Fibroblast of the aortic adventitia (primary cell): ENCODE results near the gene RAB4B. TPM values are rescaled to one million over a fixed set of nuclear protein-coding genes. Genes with fewer than 3 reads are reported as not detected.

ENCODE experiments used
- DNase-seq: peaks from one replicate; pipeline ENCODE4 v3.0.0-alpha.2; 2010; ENCODE audit warnings: low read depth
- H3K4me3 ChIP-seq: 2 replicates; pipeline ENCODE4 v1.5.1; 2011; ENCODE audit warnings: low read depth, mild to moderate bottlenecking, control low read depth, low read length, moderate library complexity
- total RNA-seq: library from RNA; depleted of rRNA; stranded (reverse); fragments of >200 nt; gene quantifications from 2 replicates; pipeline ENCODE4 v1.2.3, GENCODE V29; 2012; ENCODE audit warnings: low replicate concordance
- TF ChIP-seq, protein P1 (sequence below): IDR thresholded peaks from 2 replicates; pipeline ENCODE4 v1.5.1; 2011; ENCODE audit warnings: mild to moderate bottlenecking, low read length, control low read depth, inconsistent platforms; ENCODE audit not compliant: insufficient read depth

The RAB4B gene
- total RNA-seq, 1 donor: 10.1 TPM

DNA sequence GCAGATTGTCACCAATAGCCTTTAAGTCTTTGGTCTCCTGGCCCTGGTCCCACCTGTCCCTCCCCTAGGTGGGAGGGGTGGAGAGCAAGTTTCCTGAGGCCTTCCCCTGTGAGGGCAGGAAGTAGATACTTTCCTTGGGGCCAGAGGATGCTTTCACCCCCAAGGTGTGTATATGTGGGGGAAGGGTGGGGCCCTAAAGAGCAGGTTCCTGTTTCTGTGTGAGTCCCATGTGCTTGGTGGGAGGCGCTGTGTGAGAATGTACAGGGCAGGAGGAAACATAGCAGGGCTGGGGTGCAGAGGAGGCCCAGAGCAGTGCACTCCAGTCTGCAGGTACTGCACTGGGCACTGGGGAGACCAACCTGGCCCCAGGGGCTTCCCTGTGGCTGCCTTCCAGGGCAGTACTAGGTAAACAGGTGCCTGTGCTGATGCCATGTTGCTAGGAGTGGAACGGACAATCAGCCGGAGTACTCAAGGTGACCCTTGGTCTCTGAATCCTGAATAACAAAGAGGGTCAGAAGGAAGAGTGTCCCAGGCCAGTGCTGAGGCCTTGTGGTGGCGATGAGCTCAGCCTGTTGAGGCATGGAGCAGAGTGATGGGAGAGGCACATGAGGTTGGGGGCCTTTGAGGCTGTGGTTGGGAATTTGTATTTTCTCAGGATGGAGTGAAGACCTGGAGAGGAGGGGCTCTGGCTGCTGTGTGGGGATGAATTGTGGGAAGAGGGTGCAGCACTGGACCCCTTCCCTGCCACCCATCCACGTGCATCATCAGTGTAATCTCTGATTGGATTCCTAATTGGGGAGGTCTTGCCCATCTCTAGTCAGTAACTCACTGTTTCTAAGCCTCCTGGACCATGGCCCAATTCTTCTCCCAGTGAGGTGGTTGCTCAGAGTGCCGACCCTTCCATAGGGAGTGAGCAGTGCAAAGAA, 26.1 kb downstream of the RAB4B start:
- TF ChIP-seq, protein P1, sequence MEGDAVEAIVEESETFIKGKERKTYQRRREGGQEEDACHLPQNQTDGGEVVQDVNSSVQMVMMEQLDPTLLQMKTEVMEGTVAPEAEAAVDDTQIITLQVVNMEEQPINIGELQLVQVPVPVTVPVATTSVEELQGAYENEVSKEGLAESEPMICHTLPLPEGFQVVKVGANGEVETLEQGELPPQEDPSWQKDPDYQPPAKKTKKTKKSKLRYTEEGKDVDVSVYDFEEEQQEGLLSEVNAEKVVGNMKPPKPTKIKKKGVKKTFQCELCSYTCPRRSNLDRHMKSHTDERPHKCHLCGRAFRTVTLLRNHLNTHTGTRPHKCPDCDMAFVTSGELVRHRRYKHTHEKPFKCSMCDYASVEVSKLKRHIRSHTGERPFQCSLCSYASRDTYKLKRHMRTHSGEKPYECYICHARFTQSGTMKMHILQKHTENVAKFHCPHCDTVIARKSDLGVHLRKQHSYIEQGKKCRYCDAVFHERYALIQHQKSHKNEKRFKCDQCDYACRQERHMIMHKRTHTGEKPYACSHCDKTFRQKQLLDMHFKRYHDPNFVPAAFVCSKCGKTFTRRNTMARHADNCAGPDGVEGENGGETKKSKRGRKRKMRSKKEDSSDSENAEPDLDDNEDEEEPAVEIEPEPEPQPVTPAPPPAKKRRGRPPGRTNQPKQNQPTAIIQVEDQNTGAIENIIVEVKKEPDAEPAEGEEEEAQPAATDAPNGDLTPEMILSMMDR: no peak

DNA sequence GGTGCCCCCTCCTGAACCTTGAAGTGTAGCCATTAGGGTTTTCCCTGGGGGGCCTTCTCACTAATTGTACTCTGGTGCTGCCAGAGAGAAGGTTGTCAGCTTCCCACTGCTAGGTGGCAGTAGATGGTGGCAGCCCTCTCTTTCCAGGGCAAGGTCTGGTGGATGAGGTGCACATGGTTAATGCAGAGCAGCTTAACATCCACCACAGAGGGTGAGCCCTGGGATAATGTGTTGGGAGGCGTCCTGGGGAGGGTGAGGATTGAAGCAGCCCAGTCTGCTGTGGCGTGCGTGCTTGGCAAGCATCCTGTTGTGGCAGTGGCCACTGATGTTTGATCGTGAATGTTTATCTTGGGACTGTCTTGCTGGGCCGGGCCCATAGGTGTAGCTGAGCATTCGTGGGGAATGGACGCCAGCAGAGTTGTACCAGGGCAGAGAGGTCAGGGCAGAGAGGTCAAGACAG, 26.8 kb downstream of the RAB4B start:
- H3K4me3 ChIP-seq: no peak overlapping the region
- TF ChIP-seq, protein P1: no peak
- no peak for DNase-seq

More for the DNA sequence above, 26.1 kb downstream of the RAB4B start:
- no peak overlapping the region for H3K4me3 ChIP-seq
- DNase-seq: no peak

DNA sequence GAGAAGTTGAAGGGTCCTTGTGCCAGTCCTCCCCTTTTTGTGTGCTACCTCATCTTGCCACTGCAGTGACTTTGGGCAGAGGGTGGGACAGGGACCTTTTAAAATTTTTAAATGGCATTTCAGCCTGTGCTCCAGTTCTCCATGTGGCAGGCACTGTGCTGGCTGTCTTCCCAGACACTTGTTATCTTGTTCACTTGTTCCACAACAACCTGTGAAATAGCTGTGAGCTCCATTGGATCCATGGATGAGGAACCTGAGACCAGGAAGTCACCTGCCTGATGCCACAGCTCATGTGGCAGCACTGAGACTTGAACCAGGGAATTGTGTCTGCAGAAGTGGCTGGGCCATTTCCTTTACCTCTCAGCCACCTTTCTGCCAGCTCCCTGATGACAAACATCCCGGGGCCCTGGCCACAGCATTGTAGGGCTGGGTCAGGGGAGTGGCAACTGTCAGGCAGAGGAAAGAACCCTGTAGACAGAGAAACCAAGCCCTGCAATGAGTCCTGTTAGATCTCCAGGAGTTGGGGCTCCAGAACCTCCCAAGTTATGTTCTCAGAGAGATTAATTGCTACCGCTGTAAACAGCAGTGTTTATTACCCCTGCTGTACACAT, 27.3 kb downstream of the RAB4B start:
- H3K4me3 ChIP-seq: no peak overlapping the region
- no peak for DNase-seq
- TF ChIP-seq, protein P1: no peak

DNA sequence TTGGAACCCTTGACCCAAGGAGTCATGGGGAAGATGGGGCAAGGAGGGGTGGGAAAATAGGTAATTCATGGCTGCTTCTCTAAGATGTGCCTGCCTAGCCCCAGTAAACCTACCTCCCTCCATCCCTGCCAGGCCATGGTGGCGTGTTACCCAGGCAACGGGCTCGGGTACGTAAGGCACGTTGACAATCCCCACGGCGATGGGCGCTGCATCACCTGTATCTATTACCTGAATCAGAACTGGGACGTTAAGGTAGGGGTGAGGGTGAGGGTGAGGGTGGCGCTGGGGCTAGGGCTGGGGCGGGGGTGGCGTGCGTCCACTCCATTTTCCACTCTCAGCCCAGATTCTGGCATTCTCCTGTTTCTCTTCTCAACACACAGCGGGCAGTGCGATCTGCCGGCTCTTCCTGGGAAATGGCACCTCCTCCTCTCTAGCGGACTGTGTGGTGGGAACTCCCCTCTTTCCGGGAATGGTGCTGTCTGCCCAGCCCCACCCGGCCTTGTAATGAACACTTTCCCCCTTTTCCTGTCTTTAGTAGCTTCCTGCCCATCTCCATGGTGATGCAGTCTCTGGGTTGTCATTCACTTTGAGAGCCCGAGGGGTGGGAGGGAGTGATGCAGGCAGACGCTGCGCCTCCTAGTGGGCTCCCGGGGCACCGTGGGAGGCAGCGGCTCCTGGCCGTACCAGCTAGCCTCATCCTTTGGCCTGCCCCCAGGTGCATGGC, 28.5 kb downstream of the RAB4B start:
- peak overlapping the region; percentile 22 for H3K4me3 ChIP-seq
- DNase-seq: peak; percentile 94
- TF ChIP-seq, protein P1: peak; percentile 92

DNA sequence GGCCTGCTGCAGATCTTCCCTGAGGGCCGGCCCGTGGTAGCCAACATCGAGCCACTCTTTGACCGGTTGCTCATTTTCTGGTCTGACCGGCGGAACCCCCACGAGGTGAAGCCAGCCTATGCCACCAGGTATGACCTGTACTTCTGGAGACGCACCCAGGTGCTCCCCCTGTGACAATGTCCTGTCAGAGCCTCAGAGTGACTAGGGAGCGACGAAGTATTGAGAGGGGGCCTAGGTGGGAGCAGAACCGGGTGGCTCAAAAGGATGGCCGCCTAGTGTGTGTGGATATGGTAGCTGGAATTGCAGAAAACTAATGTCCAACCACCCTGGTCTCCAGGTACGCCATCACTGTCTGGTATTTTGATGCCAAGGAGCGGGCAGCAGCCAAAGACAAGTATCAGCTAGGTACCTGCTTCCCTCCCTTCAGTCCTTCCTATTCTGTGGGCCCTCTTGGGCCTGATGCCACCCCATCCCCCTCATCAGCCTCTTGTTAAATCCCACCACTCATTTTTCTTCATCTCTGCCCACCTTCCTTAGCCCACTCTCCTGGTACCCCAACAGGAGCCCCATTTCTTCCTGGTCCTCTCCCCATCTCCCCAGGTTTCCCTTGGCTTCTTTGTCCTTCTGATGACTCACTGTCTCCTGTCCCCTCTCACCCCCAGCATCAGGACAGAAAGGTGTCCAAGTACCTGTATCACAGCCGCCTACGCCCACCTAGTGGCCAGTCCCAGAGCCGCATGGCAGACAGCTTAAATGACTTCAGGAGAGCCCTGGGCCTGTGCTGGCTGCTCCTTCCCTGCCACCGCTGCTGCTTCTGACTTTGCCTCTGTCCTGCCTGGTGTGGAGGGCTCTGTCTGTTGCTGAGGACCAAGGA, 29.3 kb downstream of the RAB4B start:
- DNase-seq: no peak
- no peak overlapping the region for H3K4me3 ChIP-seq
- TF ChIP-seq, protein P1: peak; percentile 37

DNA sequence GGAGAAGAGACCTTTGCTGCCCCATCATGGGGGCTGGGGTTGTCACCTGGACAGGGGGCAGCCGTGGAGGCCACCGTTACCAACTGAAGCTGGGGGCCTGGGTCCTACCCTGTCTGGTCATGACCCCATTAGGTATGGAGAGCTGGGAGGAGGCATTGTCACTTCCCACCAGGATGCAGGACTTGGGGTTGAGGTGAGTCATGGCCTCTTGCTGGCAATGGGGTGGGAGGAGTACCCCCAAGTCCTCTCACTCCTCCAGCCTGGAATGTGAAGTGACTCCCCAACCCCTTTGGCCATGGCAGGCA, 29.9 kb downstream of the RAB4B start:
- DNase-seq: no peak
- TF ChIP-seq, protein P1: no peak
- H3K4me3 ChIP-seq: no peak overlapping the region
